Activated naive CD8-positive, alpha-beta T cell treated with anti-CD3 and anti-CD28 coated beads, Interleukin-2, amount 50 U/mL, for 16 hours (primary cell): Measurements from ENCODE around the gene NOM1.
A peak's percentile ranks its signal among the peaks of the same experiment; 100 is the strongest.
"Not testable (repeated sequence)": the region's sequence is repeated elsewhere in the genome, so short reads cannot be mapped to it uniquely, and the experiment has no call there.

Experiments used
- DNase-seq: peaks from one replicate; pipeline ENCODE4 v3.0.0-alpha.2; 2020; ENCODE audit warnings: low read depth, low spot score

NOM1 gene

GRCh38 chr7:156949541-156950380 is at the start of gene NOM1:
TSS of gene NOM1 (plus strand) at chr7:156949712. CDS start at chr7:156949738, 26 bp downstream.
- DNase-seq = peak; percentile 83

GRCh38 chr7:156900093-156900492 is 49.4 kb upstream of the NOM1 start:
- DNase-seq = not testable (repeated sequence)

- no peak for DNase-seq
These were observed 46.1 kb upstream of the NOM1 start for GRCh38 chr7:156903232-156903909.

GRCh38 chr7:156906200-156906649 is 43.3 kb upstream of the NOM1 start:
- DNase-seq = no peak

GRCh38 chr7:156907656-156908055 is 41.9 kb upstream of the NOM1 start:
- no peak for DNase-seq

- DNase-seq = not testable (repeated sequence)
These were observed 39.8 kb upstream of the NOM1 start for GRCh38 chr7:156909574-156910252.

- no peak for DNase-seq
These were observed 30.9 kb upstream of the NOM1 start for GRCh38 chr7:156918635-156919034.

GRCh38 chr7:156919132-156919713 is 30.3 kb upstream of the NOM1 start:
- no peak for DNase-seq

GRCh38 chr7:156920076-156920475 is 29.4 kb upstream of the NOM1 start:
- no peak for DNase-seq

- DNase-seq = not testable (repeated sequence)
These were observed 28.8 kb upstream of the NOM1 start for GRCh38 chr7:156920487-156921373.

GRCh38 chr7:156922304-156922703 is 27.2 kb upstream of the NOM1 start:
- DNase-seq = not testable (repeated sequence)

- not testable (repeated sequence) for DNase-seq
These were observed 23.7 kb upstream of the NOM1 start for GRCh38 chr7:156925821-156926220.

GRCh38 chr7:156927571-156928405 is 21.7 kb upstream of the NOM1 start:
- no peak for DNase-seq

- DNase-seq = no peak
These were observed 21.1 kb upstream of the NOM1 start for GRCh38 chr7:156928406-156928747.

GRCh38 chr7:156929789-156930539 is 19.5 kb upstream of the NOM1 start:
- no peak for DNase-seq

- no peak for DNase-seq
These were observed 17.5 kb upstream of the NOM1 start for GRCh38 chr7:156932006-156932405.

GRCh38 chr7:156935250-156935649 is 14.3 kb upstream of the NOM1 start:
- no peak for DNase-seq

GRCh38 chr7:156936766-156937165 is 12.7 kb upstream of the NOM1 start:
- DNase-seq = not testable (repeated sequence)

GRCh38 chr7:156940421-156941122 is 8.9 kb upstream of the NOM1 start:
- DNase-seq = no peak
